Testis (tissue), 2 donors: Measurements from ENCODE around the gene RIPK3.

ENCODE experiments used
- POLR2A ChIP-seq: fragments of 450-650 bp; IDR thresholded peaks from one replicate; pipeline ENCODE4 v1.6.1; 2017; ENCODE audit warnings: antibody characterized with exemption, mild to moderate bottlenecking, moderate library complexity
- TF ChIP-seq, protein P1 (sequence below), 3 experiments: fragments of 450-650 bp in 2 of 3; fragments of 200-600 bp in 1 of 3; sonication (generic) in 1 of 3; IDR thresholded peaks; one replicate each; pipeline ENCODE4 v1.5.1; 2016 to 2019; ENCODE audit warnings: antibody characterized with exemption in 3 of 3, mild to moderate bottlenecking in 2 of 3, moderate library complexity in 1 of 3

- TF ChIP-seq, protein P1, sequence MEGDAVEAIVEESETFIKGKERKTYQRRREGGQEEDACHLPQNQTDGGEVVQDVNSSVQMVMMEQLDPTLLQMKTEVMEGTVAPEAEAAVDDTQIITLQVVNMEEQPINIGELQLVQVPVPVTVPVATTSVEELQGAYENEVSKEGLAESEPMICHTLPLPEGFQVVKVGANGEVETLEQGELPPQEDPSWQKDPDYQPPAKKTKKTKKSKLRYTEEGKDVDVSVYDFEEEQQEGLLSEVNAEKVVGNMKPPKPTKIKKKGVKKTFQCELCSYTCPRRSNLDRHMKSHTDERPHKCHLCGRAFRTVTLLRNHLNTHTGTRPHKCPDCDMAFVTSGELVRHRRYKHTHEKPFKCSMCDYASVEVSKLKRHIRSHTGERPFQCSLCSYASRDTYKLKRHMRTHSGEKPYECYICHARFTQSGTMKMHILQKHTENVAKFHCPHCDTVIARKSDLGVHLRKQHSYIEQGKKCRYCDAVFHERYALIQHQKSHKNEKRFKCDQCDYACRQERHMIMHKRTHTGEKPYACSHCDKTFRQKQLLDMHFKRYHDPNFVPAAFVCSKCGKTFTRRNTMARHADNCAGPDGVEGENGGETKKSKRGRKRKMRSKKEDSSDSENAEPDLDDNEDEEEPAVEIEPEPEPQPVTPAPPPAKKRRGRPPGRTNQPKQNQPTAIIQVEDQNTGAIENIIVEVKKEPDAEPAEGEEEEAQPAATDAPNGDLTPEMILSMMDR (IDR thresholded peaks at IDR 0.05) = no peak
- no peak for TF ChIP-seq POLR2A
These were observed 25.2 kb downstream of the RIPK3 start for GRCh38 chr14:24314377-24315193.
